ENCODE results near the gene CTSV. TPM values are rescaled to one million over a fixed set of nuclear protein-coding genes. Genes with fewer than 3 reads are reported as not detected.
"Not testable (repeated sequence)": the region's sequence is repeated elsewhere in the genome, so short reads cannot be mapped to it uniquely, and the experiment has no call there.

The CTSV gene
- polyA plus RNA-seq, 3 donors: 29.8 to 39.4 (median 30.7) TPM

GRCh38 chr9:96984887-96985286 is 54.1 kb downstream of the CTSV start:
- not testable (repeated sequence) for DNase-seq (ENCODE audit: extremely low read depth in 1 of 11, low read depth in 9 of 11, low spot score in 4 of 11)

GRCh38 chr9:96984139-96984538 is 54.8 kb downstream of the CTSV start:
- not testable (repeated sequence) for DNase-seq (ENCODE audit: extremely low read depth in 1 of 11, low read depth in 9 of 11, low spot score in 4 of 11)

- not testable (repeated sequence) for DNase-seq (ENCODE audit: extremely low read depth in 1 of 11, low read depth in 9 of 11, low spot score in 4 of 11)
These were observed 55.3 kb downstream of the CTSV start for GRCh38 chr9:96983496-96984122.

Other genes starting within 250 kb of the CTSV start
- gene ZNF782, start 184.6 kb downstream of the CTSV start, polyA plus RNA-seq (ENCODE audit: insufficient read length in 3 of 3): 1 to 10 TPM; 7.1 to 7.6 (median 7.1) TPM
- 1 to 10 TPM in 1 of 3 donors, under 1 TPM in 2; 0.31 to 4.0 (median 0.57) TPM for gene NUTM2G, start 110.3 kb downstream of the CTSV start, polyA plus RNA-seq (ENCODE audit: insufficient read length in 3 of 3)

Data from renal cortex interstitium (tissue), 11 donors.